SKM-1 (cell line): Measurements from ENCODE around the gene GGACT.

ENCODE experiments used
- DNase-seq: peaks from one replicate; lab custom pipeline; 2025; ENCODE audit not compliant: unreplicated experiment; lab: John Stamatoyannopoulos, UW

GGACT gene

GRCh38 chr13:100552755-100553154 is 35.8 kb downstream of the GGACT start:
- no peak for DNase-seq

GRCh38 chr13:100549316-100549715 is 39.3 kb downstream of the GGACT start:
- DNase-seq: no peak

DNA sequence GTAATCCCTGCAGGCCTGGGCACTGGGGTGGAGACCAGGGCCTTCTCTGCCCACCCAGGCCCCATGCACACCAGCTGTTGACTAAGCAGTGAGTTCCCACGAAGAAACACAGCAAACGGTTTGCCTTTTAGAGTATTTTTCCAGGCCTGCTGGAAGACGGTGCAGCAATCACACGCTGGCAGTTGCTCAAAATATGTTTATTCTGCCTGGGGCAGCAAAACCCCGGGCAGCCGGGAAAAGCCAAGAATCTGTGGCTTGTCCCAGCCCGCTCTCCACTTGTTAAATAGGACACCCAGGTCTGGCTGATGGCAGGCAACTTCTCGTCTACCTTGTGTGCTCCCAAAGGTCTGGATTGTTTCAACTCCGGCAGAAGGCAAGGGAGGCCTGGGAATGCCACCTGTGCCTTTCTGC is 40.8 kb downstream of the GGACT start:
- no peak for DNase-seq

GRCh38 chr13:100546713-100547405 is 41.7 kb downstream of the GGACT start:
- no peak for DNase-seq

- no peak for DNase-seq
Measured at GRCh38 chr13:100545684-100546061, 42.9 kb downstream of the GGACT start.

DNA sequence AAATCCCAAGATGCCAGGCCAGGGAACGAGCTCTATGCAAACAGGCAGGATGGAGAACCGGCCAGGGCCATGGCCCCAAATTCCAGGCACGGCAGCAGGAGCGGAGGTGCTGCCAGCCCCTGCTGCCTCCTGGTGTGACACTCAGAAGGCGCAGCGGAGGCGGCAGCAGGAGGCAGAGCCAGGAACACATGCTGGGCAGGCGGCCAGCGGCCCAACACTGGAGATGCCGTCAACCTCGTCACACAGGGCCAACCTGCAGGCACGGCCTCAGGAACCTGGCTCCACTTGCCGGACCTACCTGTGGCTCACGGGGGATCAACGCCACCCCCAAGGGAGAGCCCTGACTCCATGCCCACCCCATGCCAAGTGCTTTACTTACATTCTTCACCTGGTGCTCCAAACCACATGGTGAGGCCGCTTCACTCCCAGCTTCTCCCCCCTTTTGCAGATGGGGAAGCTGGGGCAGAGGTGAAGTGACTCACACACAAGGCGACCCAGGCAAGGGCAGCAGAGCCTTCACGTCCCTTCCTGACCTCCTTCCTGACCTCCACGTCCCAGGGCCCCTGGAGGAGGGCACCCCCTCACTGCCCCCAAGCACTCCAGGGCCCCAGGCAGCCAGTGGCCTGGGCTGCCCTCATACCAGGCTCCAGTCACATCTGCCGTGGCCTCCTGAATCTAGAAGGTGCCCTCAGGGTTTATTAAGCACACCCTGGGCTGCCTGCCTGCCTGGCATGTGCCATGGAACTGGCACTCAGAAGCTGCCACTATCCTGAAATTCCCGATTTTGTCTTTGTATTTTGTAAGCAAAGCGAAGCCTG is 43.5 kb downstream of the GGACT start:
- no peak for DNase-seq

GRCh38 chr13:100543872-100544602 is 44.6 kb downstream of the GGACT start:
- DNase-seq: no peak

GRCh38 chr13:100542826-100543156 is 45.8 kb downstream of the GGACT start:
- DNase-seq: no peak

GRCh38 chr13:100541897-100542825 is 46.4 kb downstream of the GGACT start:
- DNase-seq: no peak

- no peak for DNase-seq
Measured at GRCh38 chr13:100540621-100541020, 48.0 kb downstream of the GGACT start.

DNA sequence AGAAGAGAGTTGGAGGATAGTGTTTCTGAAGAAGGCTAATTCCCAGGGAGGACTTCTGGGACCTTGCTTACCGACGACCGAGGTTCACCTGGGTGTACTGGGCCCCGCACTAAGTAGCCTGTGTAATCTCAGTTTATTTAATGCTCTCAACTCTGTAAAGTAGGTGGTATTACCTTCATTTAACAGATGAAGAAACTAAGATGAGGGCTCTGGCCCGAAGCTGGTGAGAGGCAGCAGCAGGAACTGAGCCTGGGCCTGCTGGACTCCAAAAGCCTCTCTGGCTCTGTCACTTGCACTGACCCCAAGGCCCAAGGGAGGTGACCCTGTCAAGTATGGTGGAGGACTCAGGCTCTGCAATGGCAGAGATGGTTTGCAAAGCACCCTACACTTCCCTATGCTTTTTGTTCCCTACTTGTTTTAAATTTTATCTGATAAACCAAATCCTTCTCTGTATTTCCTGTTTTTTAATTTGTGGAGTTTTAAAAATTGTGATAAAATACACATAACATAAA is 50.6 kb downstream of the GGACT start:
- DNase-seq: no peak

DNA sequence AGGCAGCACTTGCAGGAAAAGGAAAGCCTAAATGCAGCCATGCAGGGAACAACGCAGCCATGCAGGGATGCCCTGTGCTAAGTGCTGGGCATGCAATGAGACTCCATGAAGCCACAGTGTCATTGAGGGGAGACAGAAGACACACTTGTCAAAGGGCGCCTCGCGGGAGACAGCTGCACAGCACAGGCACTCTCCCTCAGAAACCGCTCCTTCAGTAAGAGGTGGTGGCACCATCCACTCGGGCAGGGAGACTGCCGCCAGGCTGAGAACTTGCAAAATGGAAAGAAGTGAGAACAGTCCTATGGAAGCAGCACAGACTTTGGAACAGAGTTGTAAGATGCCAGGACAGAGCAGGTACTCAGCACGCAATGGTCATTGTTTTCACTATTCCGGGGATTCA is 51.1 kb downstream of the GGACT start:
- no peak for DNase-seq

DNA sequence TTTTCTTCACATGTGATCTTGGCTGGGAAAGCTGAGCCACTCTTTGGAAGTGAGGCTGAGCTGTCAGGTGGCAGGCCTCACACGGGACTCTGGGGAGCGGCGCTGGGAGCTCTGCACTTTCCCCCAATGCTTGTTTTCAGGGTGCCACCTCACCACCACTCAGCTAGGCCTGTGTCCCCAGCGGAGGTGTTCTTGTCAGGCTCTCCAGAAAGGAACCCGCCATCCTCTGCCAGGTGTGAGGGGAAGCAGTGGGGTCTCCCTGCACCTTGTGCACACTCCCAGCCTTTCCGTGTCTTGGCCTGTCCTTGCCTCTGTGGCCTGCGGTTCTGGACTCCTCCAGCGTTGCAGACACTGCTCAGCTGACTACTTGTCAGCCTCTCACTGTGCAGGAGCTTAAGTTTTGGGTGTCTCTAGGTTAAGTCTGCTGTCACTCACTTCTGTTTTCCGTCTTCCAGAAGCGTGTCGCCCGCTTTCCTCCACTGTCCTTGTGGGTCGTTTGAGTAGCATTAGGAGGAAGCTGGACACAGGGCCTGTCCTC is 51.9 kb downstream of the GGACT start:
- DNase-seq: no peak

DNA sequence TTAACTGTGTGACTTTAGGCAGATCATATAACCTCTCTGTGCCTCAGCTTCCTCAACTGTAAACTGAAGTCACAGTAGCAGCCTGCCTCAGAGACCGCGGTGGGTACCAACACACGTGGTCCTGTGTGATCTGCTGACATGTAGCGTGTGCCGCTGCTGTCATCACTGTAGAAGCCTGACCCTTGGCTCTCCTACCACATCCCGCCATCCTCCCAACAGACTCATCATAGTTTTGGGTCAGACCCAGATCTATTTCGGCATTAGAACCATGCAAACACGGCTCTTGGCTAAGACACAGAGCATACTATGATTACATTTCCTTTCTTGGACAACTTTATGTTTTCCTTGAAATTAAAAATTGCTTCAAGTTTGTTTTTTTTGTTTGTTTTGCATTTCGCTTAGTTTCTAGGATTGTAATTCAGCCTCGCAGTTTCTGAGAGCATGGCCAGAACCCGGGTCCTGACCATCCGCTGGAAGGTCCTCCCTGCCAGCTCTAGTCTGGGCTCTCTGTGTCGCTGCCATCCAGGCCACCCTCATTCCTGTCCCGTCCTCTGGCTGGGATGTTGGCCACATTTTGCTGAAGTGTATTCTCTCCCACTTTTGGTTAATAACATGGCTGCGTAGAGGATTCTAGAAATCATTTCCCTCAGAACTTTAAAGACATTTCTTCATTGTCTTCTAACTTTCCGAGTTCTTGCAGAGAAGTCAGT is 53.0 kb downstream of the GGACT start:
- DNase-seq: no peak

DNA sequence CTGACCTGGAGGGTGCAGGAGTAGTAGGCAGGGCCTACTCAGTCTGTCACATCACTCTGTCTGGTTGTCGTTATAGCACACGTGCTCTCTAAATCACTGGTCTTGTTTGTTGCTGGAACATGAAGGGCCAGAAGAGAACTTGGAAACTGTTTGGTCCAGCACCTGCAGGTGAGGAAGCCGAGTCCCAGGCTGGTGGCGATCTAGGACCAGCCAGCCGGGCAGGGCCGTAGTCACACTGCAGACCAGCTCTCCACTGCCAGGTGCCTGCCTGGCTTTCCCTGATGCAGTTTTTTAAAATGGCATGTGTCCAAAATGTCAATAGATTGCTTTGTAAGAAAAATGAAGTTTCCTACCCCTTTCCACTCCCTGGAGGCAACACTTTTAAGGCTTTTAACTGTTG is 53.7 kb downstream of the GGACT start:
- no peak for DNase-seq

DNA sequence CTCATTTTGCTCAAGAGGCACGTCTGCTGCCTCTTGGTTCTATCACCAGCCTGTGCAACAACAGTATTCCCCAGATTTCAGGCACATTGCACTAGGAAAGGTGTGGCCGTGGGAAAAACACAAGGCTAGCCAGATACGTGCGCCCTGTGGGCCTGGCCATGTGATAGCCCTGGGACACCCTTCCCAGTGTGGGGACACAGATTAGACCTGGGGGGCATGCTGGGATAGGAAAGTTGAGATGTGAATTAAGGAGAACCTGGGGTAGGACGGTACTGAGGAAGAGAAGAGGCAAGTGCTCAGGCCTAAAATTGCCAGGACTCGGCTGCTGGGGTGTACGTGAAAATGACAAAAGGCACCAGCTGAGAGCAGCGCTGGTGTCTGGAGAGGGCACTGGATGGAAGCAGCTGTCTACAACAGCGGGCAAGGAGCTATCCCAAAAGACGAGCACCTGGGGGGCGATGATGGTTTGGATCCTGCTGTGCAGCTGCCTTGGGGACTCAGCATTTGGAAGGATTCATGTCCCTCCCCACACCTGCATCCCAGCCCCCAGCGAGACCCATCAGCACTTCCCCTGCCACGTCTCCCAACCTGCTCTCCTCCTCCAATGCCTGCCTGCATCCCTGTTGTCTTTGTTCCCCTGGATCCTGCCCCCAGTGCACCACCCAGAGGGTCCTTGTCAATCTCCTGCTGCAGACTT is 54.3 kb downstream of the GGACT start:
- no peak for DNase-seq

DNA sequence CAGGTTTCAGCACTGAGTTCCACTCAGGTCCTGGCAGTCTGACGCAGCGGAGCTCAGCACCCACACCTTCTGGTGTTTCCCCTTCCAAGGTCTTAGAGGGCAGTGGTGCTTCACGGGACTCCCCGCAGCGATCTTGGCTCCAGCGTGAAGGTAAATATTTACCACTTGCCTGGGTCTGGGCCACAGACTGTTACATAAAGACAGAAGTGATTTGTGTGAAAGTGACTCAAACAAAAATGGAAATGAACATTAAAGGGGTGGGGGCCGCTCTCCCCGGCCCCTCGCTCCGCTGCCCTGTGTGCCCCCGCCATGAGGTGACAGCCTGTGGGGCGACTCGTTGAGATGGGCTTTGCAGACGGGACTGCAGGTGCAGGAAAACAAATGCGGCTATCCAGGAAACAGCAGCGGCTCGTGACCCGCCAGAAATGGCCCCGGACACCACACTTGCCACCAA is 55.0 kb downstream of the GGACT start:
- no peak for DNase-seq

- DNase-seq: no peak
Measured at GRCh38 chr13:100532836-100533435, 55.7 kb downstream of the GGACT start.
